OCI-LY7 (cell line): ENCODE results near the gene ARAP3. TPM values are rescaled to one million over a fixed set of nuclear protein-coding genes. Genes with fewer than 3 reads are reported as not detected.

Experiments used
- BruUV-seq: library from RNA; stranded (reverse); fragments of 400-500 nt; replicated peaks from 2 replicates; lab custom pipeline; 2021; lab: Mats Ljungman, UMichigan
- CTCF ChIA-PET: fragments of 300-600 bp; sonication (Branson Sonifier 250); formaldehyde crosslinking; loops from one replicate; lab custom pipeline; 2022; ENCODE audit warnings: antibody characterized with exemption; ENCODE audit not compliant: unreplicated experiment; lab: Charles Lee
- POLR2A ChIA-PET: fragments of 300-600 bp; sonication (Branson Sonifier 250); formaldehyde crosslinking; loops from one replicate; lab custom pipeline; 2022; ENCODE audit warnings: antibody characterized with exemption; lab: Charles Lee
- DNase-seq: peaks from one replicate; pipeline ENCODE4 v3.0.0-alpha.2; 2015; ENCODE audit warnings: low spot score
- H2AFZ ChIP-seq: fragments of 200-600 bp; sonication (generic), shearing (Covaris generic); 2 replicates; pipeline ENCODE4 v1.6.1; 2014; ENCODE audit warnings: mild to moderate bottlenecking, antibody characterized with exemption, low read length, moderate library complexity
- H3K27ac ChIP-seq: fragments of 200-600 bp; sonication (generic); 2 replicates; pipeline ENCODE4 v1.5.1; 2014; ENCODE audit warnings: mixed run types, low read depth, mild to moderate bottlenecking, moderate library complexity, low read length, inconsistent platforms; ENCODE audit not compliant: poor library complexity, severe bottlenecking
- H3K36me3 ChIP-seq: fragments of 200-600 bp; sonication (generic); 2 replicates; pipeline ENCODE4 v1.6.1; 2014; ENCODE audit warnings: mild to moderate bottlenecking, antibody characterized with exemption, low read length, moderate library complexity, mixed read lengths; ENCODE audit not compliant: insufficient read depth
- H3K4me1 ChIP-seq: fragments of 200-600 bp; sonication (generic); 2 replicates; pipeline ENCODE4 v1.5.1; 2014; ENCODE audit warnings: mild to moderate bottlenecking, low read length; ENCODE audit not compliant: insufficient read depth, poor library complexity, severe bottlenecking
- H3K4me2 ChIP-seq: fragments of 200-600 bp; sonication (generic); 2 replicates; pipeline ENCODE4 v1.6.1; 2014; ENCODE audit warnings: mild to moderate bottlenecking, low read length
- H3K4me3 ChIP-seq: fragments of 200-600 bp; sonication (generic); 2 replicates; pipeline ENCODE4 v1.5.1; 2014; ENCODE audit warnings: mild to moderate bottlenecking, low read depth, low read length; ENCODE audit not compliant: poor library complexity, severe bottlenecking
- H3K79me2 ChIP-seq: fragments of 200-600 bp; sonication (generic); 2 replicates; pipeline ENCODE4 v1.6.1; 2016; ENCODE audit warnings: low read depth, mild to moderate bottlenecking, low read length, moderate library complexity, mixed read lengths; ENCODE audit not compliant: insufficient read depth
- H3K9me2 ChIP-seq: fragments of 200-600 bp; sonication (generic); 2 replicates; pipeline ENCODE4 v1.6.1; 2016; ENCODE audit warnings: mild to moderate bottlenecking, low read length, mixed read lengths; ENCODE audit not compliant: insufficient read depth
- H3K9me3 ChIP-seq: fragments of 200-600 bp; sonication (generic); 2 replicates; pipeline ENCODE4 v1.6.1; 2014; ENCODE audit warnings: mild to moderate bottlenecking, mixed run types, low read length, mixed read lengths
- H4K20me1 ChIP-seq: fragments of 200-600 bp; sonication (generic); 2 replicates; pipeline ENCODE4 v1.6.1; 2014; ENCODE audit warnings: mild to moderate bottlenecking, antibody characterized with exemption, low read length, moderate library complexity, mixed read lengths; ENCODE audit not compliant: insufficient read depth
- EZH2phosphoT487 ChIP-seq: fragments of 200-600 bp; sonication (generic); IDR thresholded peaks from 2 replicates; pipeline ENCODE4 v1.6.1; 2018; ENCODE audit warnings: low read depth, borderline replicate concordance, mild to moderate bottlenecking, mixed run types, antibody characterized with exemption, low read length, moderate library complexity, mixed read lengths
- intact Hi-C: fragments of 100-400 bp; cut with micrococcal nuclease; formaldehyde crosslinking; loops from one replicate; pipeline ENCODE4 v1.10.0; 2022; ENCODE audit not compliant: unreplicated experiment
- total RNA-seq, 2 experiments: library from RNA; depleted of rRNA in 1 of 2; stranded (reverse); fragments of >200 nt in 1 of 2; shearing (Covaris generic) in 1 of 2; gene quantifications; 2 replicates each; pipeline ENCODE4 v1.2.3, GENCODE V29; 2014 to 2022
- TF ChIP-seq, protein P1 (sequence below): fragments of 200-600 bp; sonication (generic); conservative IDR thresholded peaks from 2 replicates; pipeline ENCODE4 v1.5.1; 2014; ENCODE audit warnings: mild to moderate bottlenecking, antibody characterized with exemption, low read length, moderate library complexity, mixed read lengths

The ARAP3 gene
- total RNA-seq, 2 experiments from 2014 or later: not detected

DNA sequence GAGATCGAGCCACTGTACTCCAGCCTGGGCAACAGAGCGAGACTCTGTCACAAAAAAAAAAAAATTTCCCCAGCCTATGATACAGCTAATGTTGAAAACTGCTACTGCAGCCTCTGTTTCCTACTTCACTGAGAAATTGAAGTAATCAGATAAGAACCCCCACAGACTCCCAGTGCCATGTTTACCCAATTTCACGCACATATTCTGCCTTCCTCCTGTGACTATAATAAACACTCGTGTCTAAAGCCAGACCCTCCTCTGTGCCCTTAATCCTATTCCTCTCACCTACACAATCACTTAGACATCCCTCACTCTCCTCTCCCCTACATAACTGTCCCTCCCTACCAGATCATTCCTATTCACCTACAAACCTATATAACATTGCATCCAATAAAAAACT, 6.4 kb downstream of the ARAP3 start:
- Histone ChIP-seq H3K9me3 (no peaks in the 10 kb centered on the region), H3K4me1 (no peaks in the 10 kb centered on the region), H3K4me2 (no peak overlapping the region), H3K27ac (no peak overlapping the region), H3K79me2 (no peaks in the 10 kb centered on the region), H3K9me2 (no peaks in the 10 kb centered on the region), H4K20me1 (no peaks in the 10 kb centered on the region), H3K36me3 (no peaks in the 10 kb centered on the region), H3K4me3 (no peak overlapping the region), H2AFZ (no peak overlapping the region)
- BruUV-seq: no TSS peak
- intact Hi-C loops: no loop called here
- TF ChIP-seq, protein P1, sequence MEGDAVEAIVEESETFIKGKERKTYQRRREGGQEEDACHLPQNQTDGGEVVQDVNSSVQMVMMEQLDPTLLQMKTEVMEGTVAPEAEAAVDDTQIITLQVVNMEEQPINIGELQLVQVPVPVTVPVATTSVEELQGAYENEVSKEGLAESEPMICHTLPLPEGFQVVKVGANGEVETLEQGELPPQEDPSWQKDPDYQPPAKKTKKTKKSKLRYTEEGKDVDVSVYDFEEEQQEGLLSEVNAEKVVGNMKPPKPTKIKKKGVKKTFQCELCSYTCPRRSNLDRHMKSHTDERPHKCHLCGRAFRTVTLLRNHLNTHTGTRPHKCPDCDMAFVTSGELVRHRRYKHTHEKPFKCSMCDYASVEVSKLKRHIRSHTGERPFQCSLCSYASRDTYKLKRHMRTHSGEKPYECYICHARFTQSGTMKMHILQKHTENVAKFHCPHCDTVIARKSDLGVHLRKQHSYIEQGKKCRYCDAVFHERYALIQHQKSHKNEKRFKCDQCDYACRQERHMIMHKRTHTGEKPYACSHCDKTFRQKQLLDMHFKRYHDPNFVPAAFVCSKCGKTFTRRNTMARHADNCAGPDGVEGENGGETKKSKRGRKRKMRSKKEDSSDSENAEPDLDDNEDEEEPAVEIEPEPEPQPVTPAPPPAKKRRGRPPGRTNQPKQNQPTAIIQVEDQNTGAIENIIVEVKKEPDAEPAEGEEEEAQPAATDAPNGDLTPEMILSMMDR: no peak
- TF ChIP-seq EZH2phosphoT487: no peak
- ChIA-PET POLR2A (interaction anchor here (0.7 kb wide), 1 partner anchor 302 kb away, joined by 3 read pairs; no protein-coding TSS in a partner anchor), CTCF (interaction anchor here (1.9 kb wide), 1 partner anchor 18 kb away, joined by 4 read pairs; no protein-coding TSS in a partner anchor)
- DNase-seq: no peak

DNA sequence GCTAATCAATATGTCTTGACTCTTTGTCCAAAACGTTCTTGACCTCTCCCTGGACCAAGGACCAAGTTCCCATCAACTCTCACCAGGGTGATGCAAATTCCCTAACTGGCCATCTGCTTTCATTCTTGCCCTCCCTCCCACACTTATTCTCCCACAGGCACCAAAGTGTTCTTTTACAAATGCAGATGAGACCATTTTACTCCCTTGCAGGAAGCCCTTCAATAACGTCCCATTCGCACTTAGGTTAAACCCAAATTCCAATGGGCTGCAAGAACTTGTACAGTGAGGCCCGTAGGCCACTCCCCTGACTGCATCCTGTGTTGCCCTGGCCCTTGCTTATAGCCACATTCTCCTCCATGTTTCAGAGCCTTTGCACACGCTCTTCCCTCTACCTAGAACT, 7.3 kb downstream of the ARAP3 start:
- TF ChIP-seq EZH2phosphoT487: no peak
- TF ChIP-seq, protein P1: no peak
- Histone ChIP-seq H3K9me3 (no peaks in the 10 kb centered on the region), H3K4me2 (no peak overlapping the region), H4K20me1 (no peaks in the 10 kb centered on the region), H3K27ac (no peak overlapping the region), H3K9me2 (no peaks in the 10 kb centered on the region), H2AFZ (no peak overlapping the region), H3K36me3 (no peaks in the 10 kb centered on the region), H3K79me2 (no peaks in the 10 kb centered on the region), H3K4me3 (no peak overlapping the region), H3K4me1 (no peaks in the 10 kb centered on the region)
- ChIA-PET POLR2A (no interaction called here), CTCF (no interaction called here)
- intact Hi-C loops: no loop called here
- no TSS peak for BruUV-seq
- DNase-seq: no peak

DNA sequence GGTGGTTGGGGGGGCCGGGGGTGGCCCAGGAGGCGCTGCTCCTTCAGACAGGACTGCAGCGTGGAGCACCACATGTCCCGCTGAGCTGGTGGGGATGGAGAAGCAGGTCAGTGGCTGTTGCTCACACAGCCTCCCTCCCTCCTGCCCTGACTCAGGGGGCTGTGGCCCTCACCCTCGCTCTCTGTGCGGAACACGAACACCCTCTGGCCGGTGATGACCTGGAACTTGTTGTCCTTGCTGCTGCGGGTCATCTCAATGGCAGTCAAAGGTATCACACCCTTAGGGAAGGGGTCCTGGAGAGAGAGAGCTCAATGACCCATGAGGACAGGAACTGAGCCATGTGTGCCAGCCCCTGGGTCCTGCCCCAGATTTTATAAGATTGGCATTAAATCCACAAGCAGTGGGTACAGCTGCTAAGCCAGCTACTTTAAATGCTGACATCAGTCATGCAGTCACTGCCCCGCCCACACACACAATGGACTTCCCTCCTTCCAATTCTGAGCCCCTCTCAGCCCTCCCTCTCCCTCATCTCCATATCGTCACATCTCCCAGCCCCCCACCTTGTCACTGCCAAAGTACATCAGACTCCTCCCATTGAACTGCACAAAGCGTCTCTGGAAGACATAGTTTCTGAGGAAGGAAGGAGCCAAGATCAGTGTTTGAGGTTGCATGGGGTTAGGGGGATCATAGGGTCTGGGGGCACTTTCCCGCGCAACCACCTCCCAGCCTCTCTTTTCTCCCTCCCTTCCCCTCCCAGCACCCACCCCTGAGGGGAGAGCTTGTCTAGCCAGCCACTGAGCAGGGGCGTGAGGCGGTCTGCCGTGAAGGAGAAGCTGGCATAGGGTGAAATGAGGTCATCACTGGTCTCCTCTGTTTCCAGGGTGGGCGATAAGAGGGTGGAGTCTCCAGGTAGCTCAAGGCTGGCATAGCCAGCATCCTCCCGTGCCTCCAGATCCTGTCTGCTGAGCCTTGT, 8.9 kb downstream of the ARAP3 start:
- H2AFZ ChIP-seq: no peak overlapping the region
- POLR2A ChIA-PET: no interaction called here
- no peak overlapping the region for H3K4me2 ChIP-seq
- DNase-seq: no peak
- no peaks in the 10 kb centered on the region for H4K20me1 ChIP-seq
- no peaks in the 10 kb centered on the region for H3K36me3 ChIP-seq
- BruUV-seq: no TSS peak
- CTCF ChIA-PET: interaction anchor here (0.6 kb wide), 1 partner anchor 83 kb away, joined by 4 read pairs; no protein-coding TSS in a partner anchor
- no peak overlapping the region for H3K4me3 ChIP-seq
- no peaks in the 10 kb centered on the region for H3K79me2 ChIP-seq
- intact Hi-C loops: no loop called here
- no peak overlapping the region for H3K27ac ChIP-seq
- no peaks in the 10 kb centered on the region for H3K9me2 ChIP-seq
- H3K9me3 ChIP-seq: no peaks in the 10 kb centered on the region
- TF ChIP-seq, protein P1: no peak
- TF ChIP-seq EZH2phosphoT487: no peak
- no peaks in the 10 kb centered on the region for H3K4me1 ChIP-seq
